K562 (cell line): ENCODE results near the gene NXT1. TPM values are rescaled to one million over a fixed set of nuclear protein-coding genes. Genes with fewer than 3 reads are reported as not detected.

ENCODE experiments used
- CTCF ChIP-seq, 3 experiments: IDR thresholded peaks in 2 of 3; conservative IDR thresholded peaks in 1 of 3; 2 replicates each; pipeline ENCODE4 v1.5.1; 2011 to 2012; ENCODE audit warnings: low read length in 3 of 3, mild to moderate bottlenecking in 3 of 3, control low read depth in 2 of 3, improper control_type of control experiment in 1 of 3, inconsistent platforms in 1 of 3, low read depth in 1 of 3, mixed read lengths in 1 of 3, moderate library complexity in 1 of 3; ENCODE audit not compliant: insufficient read depth in 2 of 3
- ZMIZ1 ChIP-seq, 2 experiments: fragments of 150-350 bp in 1 of 2; IDR thresholded peaks; 2 replicates each; pipeline ENCODE4 v1.6.1; 2012 to 2016; ENCODE audit warnings: low read depth in 2 of 2, low read length in 2 of 2, mild to moderate bottlenecking in 1 of 2, moderate library complexity in 1 of 2
- ZNF511 ChIP-seq: sonication (generic); formaldehyde crosslinking; IDR thresholded peaks from 2 replicates; pipeline ENCODE4 v1.8.0; 2022; ENCODE audit warnings: mild to moderate bottlenecking, missing genetic modification reagents
- polyA plus RNA-seq, 8 experiments: library from polyadenylated mRNA; depleted of rRNA in 4 of 8; stranded (reverse) in 5 of 8; unstranded in 3 of 8; fragments of >200 nt; fragmentation: Nextera tagmentation in 2 of 8; fragmentation: Illumina TruSeq in 1 of 8; extraction: Ambion mirVana in 2 of 8; extraction: Trizol in 1 of 8; gene quantifications; 2 replicates each; pipeline versions ENCODE4 v1.2.1 to v1.2.3, GENCODE V29; 2011 to 2014; ENCODE audit warnings: inconsistent platforms in 1 of 8, missing spikeins in 1 of 8
- total RNA-seq, 7 experiments: library from RNA; depleted of rRNA in 6 of 7; stranded (reverse); fragments of >200 nt in 6 of 7; fragmentation: Illumina TruSeq in 2 of 7; extraction: Trizol in 2 of 7; gene quantifications; 2 replicates each; pipeline versions ENCODE4 v1.2.1 to v1.2.3, GENCODE V29; 2011 to 2021; ENCODE audit warnings: low replicate concordance in 1 of 7

Gene NXT1
- total and polyA plus RNA-seq, 9 of the 15 experiments (the other 6 are each of a cell fraction or from before 2014, with no cell fraction given) = 7.7 to 50.9 (median 35.6) TPM

- TF ChIP-seq CTCF (IDR thresholded peaks at IDR 0.05 in 2 of 3, conservative IDR thresholded peaks at IDR 0.05 in 1 of 3; ENCODE audit: insufficient read depth in 2 of 3, low read depth in 1 of 3, low read length in 3 of 3) (no peak), ZNF511 (no peak), ZMIZ1 (IDR thresholded peaks at IDR 0.05; ENCODE audit: low read depth in 2 of 2, low read length in 2 of 2) (no peak)
Measured at GRCh38 chr20:23381876-23382275, 31.3 kb downstream of the NXT1 start (continued).
